Activated B cell treated with CpG ODN at 0.5 μM for 24 hours (primary cell): ENCODE results near the gene TRPV4. TPM values are rescaled to one million over a fixed set of nuclear protein-coding genes. Genes with fewer than 3 reads are reported as not detected.
A peak's percentile ranks its signal among the peaks of the same experiment; 100 is the strongest.

Experiments
- ATAC-seq: fragments of 200-7000 bp; cut with Tn5 transposase; one replicate; pipeline ENCODE4 v1.10.0; 2021; ENCODE audit warnings: low read depth, mild to moderate bottlenecking, moderate library complexity
- CTCF ChIA-PET: fragments of 350-600 bp; sonication (Branson Sonifier 250); formaldehyde crosslinking; loops from one replicate; lab custom pipeline; 2021; ENCODE audit warnings: antibody characterized with exemption; lab: Charles Lee
- POLR2A ChIA-PET: fragments of 350-600 bp; sonication (Branson Sonifier 250); formaldehyde crosslinking; loops from one replicate; lab custom pipeline; 2021; ENCODE audit warnings: antibody characterized with exemption; lab: Charles Lee
- DNase-seq: peaks from one replicate; pipeline ENCODE4 v3.0.0; 2022
- H3K27ac Mint-ChIP-seq: one replicate; pipeline ENCODE4 v1.8.0; 2020; ENCODE audit warnings: mixed read lengths
- H3K27me3 Mint-ChIP-seq: one replicate; pipeline ENCODE4 v1.8.0; 2021; ENCODE audit warnings: mixed read lengths
- H3K36me3 Mint-ChIP-seq: one replicate; pipeline ENCODE4 v1.8.0; 2021; ENCODE audit warnings: low read depth, mixed read lengths
- H3K4me1 Mint-ChIP-seq: one replicate; pipeline ENCODE4 v1.8.0; 2021; ENCODE audit warnings: mixed read lengths
- H3K4me3 Mint-ChIP-seq: one replicate; pipeline ENCODE4 v1.8.0; 2020; ENCODE audit warnings: mild to moderate bottlenecking, mixed read lengths
- H3K9me3 Mint-ChIP-seq: one replicate; pipeline ENCODE4 v1.8.0; 2020; ENCODE audit warnings: mixed read lengths
- CTCF ChIP-seq: fragments of 200-600 bp; IDR thresholded peaks from one replicate; pipeline ENCODE4 v1.8.0; 2022; ENCODE audit warnings: antibody characterized with exemption, mild to moderate bottlenecking
- intact Hi-C: fragments of 100-400 bp; cut with micrococcal nuclease; formaldehyde crosslinking; loops from one replicate; pipeline ENCODE4 v1.15.1; 2024
- total RNA-seq: library from RNA; stranded (reverse); gene quantifications from 2 replicates; pipeline ENCODE4 v1.2.3, GENCODE V29; 2022

TRPV4 gene
- total RNA-seq, 1 donor from 2014 or later, result not detected

GRCh38 chr12:109771746-109772621, 61.2 kb downstream of the TRPV4 start:
- peaks cover 8% of the 10 kb centered on the region for H3K4me1 Mint-ChIP-seq
- H3K9me3 Mint-ChIP-seq, result no peaks in the 10 kb centered on the region
- ChIA-PET CTCF (interaction anchor here (1.4 to 7.2 kb wide), 2 partner anchors 174 to 251 kb away, joined by 5 to 49 read pairs; no protein-coding TSS in a partner anchor), POLR2A (no interaction called here)
- no peaks in the 10 kb centered on the region for H3K36me3 Mint-ChIP-seq
- no peak overlapping the region for H3K27ac Mint-ChIP-seq
- no peak overlapping the region for H3K4me3 Mint-ChIP-seq
- no peak for ATAC-seq
- intact Hi-C loops, result no loop called here
- no peak for TF ChIP-seq CTCF
- no peaks in the 10 kb centered on the region for H3K27me3 Mint-ChIP-seq
- DNase-seq, result peak; percentile 6

- H3K36me3 Mint-ChIP-seq, result no peaks in the 10 kb centered on the region
- CTCF ChIA-PET, result interaction anchor here (7.2 kb wide), 1 partner anchor 174 kb away, joined by 49 read pairs; no protein-coding TSS in a partner anchor
- no peak overlapping the region for H3K4me3 Mint-ChIP-seq
- ATAC-seq, result no peak
- no peak for TF ChIP-seq CTCF
- no peak overlapping the region for H3K27ac Mint-ChIP-seq
- intact Hi-C loops, result no loop called here
- no peaks in the 10 kb centered on the region for H3K9me3 Mint-ChIP-seq
- peak; percentile 12 for DNase-seq
- H3K4me1 Mint-ChIP-seq, result peaks cover 8% of the 10 kb centered on the region
- H3K27me3 Mint-ChIP-seq, result no peaks in the 10 kb centered on the region
- POLR2A ChIA-PET, result no interaction called here
Observed at GRCh38 chr12:109770861-109771670, 62.1 kb downstream of the TRPV4 start.

- intact Hi-C loops, result no loop called here
- no peak for TF ChIP-seq CTCF
- H3K4me1 Mint-ChIP-seq, result peaks cover 8% of the 10 kb centered on the region
- no peaks in the 10 kb centered on the region for H3K9me3 Mint-ChIP-seq
- ATAC-seq (no peak), DNase-seq (peak; percentile 4)
- no peak overlapping the region for H3K27ac Mint-ChIP-seq
- no peaks in the 10 kb centered on the region for H3K27me3 Mint-ChIP-seq
- CTCF ChIA-PET, result no interaction called here
- no peaks in the 10 kb centered on the region for H3K36me3 Mint-ChIP-seq
- no peak overlapping the region for H3K4me3 Mint-ChIP-seq
- POLR2A ChIA-PET, result no interaction called here
Observed at GRCh38 chr12:109770104-109770860, 62.9 kb downstream of the TRPV4 start.

GRCh38 chr12:109768901-109769670, 64.1 kb downstream of the TRPV4 start:
- Mint-ChIP-seq H3K36me3 (no peaks in the 10 kb centered on the region), H3K4me3 (no peak overlapping the region), H3K4me1 (peaks cover 8% of the 10 kb centered on the region), H3K27me3 (no peaks in the 10 kb centered on the region), H3K27ac (no peak overlapping the region), H3K9me3 (no peaks in the 10 kb centered on the region)
- no peak for ATAC-seq
- POLR2A ChIA-PET, result no interaction called here
- DNase-seq, result peak; percentile 13
- CTCF ChIA-PET, result no interaction called here
- TF ChIP-seq CTCF, result no peak
- intact Hi-C loops, result no loop called here
